GM19463 (cell line): Measurements from ENCODE around the gene CORIN.
"Not testable (repeated sequence)": the region's sequence is repeated elsewhere in the genome, so short reads cannot be mapped to it uniquely, and the experiment has no call there.

ENCODE experiments used
- ATAC-seq: cut with Tn5 transposase; IDR thresholded peaks from one replicate; pipeline ENCODE4 v1.9.1; 2021; ENCODE audit warnings: mild to moderate bottlenecking, moderate library complexity; ENCODE audit not compliant: unreplicated experiment

The CORIN gene

DNA sequence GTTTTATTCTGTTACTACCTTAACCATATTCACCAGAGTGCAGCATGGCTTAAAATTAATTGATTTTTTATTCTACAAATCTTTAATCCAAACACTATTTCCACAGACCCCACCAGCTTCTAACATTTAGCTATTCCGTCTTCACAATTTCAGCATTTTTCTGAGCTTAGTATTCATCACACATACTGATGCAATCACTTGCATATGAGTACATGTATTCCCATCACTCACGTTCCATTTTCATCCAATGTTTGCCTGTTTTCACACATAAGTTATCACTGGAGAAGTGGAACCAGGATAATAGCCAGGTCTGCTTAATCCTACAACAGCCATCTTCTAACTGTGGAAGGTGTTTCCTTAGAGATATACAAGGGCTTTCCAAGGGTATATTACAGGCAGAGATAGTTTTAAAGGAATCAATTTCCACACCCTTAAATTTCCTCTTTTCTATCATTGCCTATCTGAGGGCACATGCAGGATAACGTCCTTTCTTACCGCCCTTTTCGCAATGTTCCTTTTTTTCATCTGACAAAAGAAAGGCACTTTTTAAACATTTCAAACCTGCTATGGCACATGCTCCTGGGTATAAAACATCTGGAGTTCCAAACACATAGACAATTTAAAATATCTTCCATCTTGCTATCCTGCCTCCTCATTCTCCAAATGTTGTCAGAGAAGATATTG is 115.8 kb downstream of the CORIN start:
- no peak for ATAC-seq

DNA sequence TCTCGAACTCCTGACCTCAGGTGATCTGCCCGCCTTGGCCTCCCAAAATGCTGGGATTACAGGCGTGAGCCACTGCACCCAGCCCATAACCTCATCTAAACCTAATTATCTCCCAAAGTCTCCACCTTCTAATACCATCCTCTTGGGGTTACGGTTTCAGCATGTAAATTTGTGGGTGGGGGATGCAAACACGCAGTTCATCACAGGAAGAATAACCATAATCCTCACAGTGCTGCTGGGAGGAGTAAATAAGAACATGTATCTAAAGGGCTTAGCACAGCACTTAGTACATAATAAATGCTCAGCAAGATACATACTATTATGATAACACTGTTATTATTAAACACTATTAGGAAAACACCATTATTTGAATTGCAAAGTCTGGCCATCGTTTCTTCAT is 116.4 kb downstream of the CORIN start:
- ATAC-seq = no peak

DNA sequence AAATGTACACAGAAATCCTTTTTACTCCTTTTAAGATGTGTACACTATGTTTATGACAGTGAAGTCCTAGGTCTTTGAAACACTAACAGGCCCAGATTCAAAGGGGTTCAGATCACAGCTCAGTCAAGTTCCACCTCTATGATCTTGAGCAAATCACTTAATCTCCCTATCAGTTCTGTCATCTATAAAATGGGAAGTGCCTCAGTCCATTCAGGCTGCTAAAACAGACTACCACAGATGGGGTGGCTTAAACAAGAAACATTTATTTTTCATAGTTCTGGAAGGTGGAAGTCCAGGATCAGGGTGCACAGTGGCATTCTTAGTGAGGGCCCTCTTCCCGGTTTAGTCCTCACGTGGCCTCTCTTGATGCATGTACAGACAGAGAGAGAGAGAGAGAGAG is 117.1 kb downstream of the CORIN start:
- no peak for ATAC-seq

DNA sequence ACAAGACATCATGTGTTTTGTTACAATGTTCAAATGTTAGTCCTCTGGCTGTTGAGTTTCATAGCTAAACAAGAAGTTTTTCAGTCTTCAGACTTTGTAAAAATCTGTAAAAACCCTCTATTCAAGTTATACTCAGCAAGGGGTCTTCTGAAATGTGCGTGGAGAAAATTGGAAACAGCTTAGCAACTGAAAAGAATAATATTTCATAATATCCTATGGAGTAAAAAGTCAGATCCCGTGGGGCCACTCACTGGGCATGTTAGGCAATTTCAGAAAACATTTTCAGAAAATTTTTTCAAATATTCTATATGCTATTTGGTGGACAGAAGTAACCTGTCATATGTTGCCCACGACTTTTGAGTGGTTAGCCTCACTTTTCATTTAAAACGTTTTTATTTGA is 118.3 kb downstream of the CORIN start:
- ATAC-seq = no peak

DNA sequence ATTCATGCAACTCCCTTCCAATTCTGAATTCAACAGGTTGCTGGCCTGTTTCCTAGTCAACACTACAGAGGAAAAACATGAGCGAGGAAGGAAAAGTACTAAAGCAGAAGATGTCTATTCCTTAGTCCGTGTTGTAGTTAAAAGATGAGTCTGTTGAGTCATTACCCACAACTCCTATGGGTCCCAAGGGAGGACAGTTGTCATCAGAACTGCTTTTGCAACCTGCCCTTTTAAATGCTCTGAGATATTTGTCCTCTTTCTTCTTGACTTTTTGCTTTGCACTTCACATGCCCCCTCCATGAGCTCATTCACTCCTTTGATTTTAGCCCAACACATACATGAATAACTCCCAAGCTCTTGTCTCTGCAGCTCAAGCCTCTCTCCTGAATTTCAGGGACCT is 119.2 kb downstream of the CORIN start:
- no peak for ATAC-seq

DNA sequence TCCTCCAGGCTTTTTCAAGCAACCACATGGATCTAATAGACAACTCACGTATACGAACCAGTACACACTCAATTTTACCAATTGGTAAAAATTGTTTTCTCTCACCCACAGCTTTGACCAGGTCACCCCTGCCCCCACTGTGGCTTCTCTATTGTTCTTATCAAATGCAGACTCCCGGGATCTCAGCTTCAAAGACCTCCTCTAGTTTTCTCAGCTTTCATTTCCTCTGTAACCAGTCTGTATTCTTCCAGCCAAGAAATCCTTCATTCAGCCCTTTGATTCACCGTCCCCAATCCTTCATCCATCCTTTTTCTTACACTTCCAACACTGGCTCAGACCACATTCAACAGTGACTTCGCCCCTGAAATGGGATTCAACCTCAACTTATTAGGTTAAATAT is 120.7 kb downstream of the CORIN start:
- no peak for ATAC-seq

DNA sequence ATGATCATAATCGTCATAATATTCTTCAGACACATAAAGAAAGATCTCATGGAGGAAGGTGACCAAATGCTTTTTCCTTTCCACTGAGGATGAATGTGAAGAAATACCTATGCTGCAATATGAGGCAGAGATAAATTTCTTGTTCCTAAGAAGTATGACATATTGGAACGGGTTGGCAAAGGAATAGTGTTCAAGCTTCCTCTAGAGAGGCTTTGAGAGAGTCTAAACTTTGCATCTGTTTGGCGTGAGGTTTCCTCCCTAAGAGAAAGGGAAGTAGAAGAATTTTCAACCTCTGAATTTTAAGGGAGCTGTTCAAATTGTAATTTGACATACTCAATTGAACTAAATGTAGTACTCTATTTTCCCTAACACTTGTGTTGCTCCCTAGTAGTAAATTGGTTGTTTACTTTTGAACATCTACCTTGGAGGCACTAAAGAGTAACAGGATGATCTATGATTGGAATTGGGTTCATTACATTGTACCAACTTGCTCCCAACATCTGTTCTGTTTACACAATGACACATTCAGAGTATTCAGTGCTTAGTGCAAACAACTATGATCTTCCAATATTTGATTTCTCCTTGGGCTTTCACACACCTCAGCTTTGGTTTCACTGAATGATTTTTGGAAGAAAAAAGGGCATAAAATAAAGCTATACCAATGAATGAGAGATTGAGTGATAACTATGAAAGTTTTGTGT is 122.0 kb downstream of the CORIN start:
- no peak for ATAC-seq

DNA sequence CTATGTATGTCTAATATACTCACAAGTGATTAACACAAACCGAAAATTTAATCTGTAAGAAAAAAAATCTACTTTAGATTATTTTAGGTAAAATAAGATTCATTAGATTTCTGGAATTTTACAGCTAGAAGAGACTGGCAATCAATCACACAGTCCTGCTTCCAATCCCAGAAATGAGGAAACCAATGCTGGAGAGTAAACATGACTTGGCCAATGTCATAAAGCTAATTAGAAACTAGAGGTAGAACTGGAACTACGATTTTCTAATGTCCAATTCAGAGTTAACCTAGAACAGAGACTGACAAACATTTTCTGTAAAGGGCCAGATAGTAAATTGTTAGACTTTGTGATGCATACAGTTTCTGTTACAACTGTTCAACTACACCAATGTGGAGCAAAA is 123.6 kb downstream of the CORIN start:
- ATAC-seq = no peak

DNA sequence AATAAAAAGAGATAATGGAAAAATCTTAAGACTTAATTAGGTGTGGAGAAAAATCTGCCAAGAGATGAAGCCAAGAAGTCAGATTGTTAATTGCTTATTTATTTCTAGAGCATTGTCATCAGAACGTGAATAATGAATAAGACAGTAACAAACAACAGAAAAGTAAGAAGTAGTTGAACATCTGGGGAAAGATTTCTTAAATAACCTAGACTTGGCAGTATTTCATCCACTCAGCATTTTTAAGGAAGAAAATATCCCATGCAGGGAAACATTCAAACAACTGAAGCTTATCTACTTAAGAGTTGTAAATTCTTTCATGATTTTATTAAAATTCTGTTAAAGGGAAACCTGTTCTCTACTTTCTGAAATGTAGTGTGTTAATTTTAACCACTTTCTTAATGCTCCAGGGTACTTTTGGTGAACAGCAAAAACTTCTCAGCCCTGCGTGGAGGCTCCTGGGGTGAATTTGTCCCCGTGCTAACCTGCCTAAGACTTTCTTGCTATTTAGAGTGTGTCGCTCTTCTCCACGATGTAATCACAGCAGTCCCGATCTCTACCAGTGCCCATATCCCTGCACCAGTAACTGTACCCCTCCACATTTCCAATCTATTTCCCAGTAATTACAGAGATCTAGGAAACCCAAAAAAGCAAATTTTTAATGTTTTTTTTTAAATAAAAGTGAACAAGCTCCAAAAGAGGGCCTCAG is 124.6 kb downstream of the CORIN start:
- ATAC-seq = no peak

DNA sequence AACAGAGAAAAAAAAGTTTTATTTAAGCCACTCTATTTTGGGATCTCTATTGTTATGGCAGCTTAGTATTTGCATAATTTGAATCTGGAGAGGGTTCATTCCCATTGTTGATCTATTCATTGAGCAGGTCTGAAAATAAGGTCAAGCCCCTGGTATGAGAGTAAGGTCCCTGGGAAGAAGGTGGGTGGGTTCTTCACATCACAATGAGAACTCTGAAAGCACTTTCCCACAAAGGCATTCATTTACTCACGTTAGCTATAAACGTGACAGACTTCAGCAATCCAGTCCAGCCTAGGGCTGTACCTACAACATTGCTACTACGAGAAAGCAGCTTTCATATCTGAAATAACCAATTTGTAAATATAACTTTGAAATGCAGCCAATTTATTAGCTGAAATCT is 126.2 kb downstream of the CORIN start:
- ATAC-seq = no peak

DNA sequence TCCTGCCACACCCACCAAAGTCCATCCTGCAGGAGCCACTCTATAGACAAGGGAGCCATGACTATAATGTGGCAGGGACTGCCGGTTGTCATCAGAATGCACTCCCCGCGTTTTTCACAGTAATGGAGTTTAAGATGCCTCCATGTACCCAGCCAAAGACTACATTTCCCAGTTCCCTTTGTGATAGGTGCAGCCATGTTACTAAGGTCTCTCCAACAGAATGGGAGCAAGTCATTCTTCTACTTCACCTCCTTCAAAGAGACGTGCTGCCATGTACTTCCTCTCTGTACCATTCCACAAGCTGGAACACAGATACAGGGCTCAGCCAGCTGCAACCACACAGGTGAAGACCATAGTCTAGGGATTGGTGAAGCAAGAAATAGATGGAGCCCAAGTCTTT is 126.7 kb downstream of the CORIN start:
- no peak for ATAC-seq

DNA sequence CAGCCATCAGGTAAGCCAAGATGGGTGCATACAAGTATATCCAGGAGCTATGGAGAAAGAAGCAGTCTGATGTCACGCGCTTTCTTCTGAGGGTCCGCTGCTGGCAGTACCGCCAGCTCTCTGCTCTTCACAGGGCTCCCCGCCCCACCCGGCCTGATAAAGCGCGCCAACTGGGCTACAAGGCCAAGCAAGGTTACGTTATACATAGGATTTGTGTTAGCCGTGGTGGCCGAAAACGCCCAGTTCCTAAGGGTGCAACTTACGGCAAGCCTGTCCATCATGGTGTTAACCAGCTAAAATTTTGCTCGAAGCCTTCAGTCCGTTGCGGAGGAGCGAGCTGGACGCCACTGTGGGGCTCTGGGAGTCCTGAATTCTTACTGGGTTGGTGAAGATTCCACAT is 131.5 kb downstream of the CORIN start:
- ATAC-seq = not testable (repeated sequence)

DNA sequence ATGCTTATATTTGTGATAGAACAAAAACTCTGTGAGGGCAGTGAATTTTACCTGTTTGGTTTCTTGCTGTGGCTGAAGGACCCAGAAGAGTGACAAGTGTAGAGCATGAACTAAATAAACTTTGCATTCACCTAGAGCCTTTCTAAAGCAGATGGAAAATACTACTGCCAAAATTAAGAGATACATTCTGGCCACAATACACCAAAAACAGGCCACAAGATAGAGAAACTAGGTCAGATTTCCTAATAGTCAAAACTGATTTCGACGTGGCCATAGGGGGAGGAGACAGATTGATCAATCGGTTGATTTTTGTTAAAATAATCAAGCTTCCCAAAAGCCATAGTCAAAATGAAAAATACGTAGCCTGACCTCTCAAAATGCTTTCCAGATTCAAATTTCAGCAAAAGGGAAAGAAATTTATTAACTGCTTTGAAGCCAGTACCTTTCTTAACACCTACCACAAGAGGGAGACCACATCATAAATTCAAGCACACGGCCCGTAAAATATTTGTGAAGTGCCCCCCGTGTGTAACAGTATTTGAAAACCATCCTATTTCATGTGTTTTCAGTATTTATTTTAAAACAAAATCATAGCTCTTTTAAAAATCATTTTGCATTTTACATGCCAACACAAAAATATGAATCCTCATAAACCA is 132.4 kb downstream of the CORIN start:
- no peak for ATAC-seq

DNA sequence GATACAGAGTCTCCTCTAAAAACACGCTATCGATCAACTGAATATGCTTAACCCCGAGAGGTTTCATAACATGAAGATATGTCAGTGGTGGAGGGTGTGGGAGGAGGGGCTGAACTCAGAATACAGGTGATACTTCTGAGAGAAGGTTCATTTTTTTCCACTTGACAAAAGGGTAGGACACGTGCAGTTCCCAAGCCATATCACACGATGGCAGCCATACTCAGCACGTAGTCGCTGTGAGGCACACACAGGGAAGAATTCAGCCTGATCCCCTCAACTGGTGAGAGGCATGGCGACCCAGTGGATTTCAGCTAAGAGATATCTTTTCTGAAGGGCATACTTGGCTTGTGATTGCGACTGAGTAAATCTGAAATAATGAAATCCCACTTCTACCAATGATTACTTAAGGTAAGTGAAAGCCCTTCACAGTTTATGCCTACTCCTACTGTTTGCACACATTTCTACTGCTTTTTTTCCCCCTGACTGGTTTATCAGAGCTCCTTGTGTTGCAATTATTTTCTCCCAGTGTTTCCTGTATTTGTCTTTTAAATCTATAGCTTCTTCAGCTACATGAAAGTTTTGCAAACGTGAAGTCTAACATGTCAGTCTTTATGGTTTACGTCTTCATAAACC is 133.1 kb downstream of the CORIN start:
- ATAC-seq = no peak

DNA sequence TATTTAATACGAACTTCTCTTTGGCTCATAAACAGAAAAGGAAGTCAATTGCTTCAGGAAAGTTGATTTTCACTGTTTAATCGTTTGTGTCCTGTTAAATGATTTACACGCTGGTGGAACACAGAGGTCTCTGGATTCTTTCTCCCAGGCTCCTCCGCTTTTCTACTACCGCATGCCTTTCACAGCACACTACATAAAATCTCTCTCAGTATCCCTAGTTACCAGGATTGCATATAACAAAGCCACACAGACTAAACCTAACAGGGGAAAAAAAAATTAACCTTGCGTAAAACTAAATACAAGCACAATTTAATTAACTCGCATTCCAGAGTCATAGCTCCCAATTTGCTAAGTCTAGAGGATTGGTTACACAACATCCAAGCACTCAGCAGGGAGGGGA is 133.9 kb downstream of the CORIN start:
- ATAC-seq = no peak

DNA sequence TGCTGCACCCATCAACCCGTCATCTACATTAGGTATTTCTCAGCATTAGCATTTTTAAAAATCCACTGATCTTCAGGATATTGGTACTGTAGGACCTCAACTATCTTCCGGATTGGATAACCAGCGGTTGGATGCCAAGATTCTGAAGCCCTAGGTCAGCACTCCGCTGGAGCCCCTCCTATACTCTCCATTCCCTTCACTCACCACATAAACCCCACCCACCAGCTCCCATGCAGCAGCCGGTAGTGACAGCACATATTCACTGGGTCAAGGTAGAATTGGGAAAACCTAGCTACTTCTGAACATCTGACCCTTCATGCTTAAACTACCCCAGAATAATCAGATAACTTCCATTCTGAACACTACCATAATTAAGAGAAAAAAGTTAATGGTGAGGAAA is 134.9 kb downstream of the CORIN start:
- ATAC-seq = no peak

DNA sequence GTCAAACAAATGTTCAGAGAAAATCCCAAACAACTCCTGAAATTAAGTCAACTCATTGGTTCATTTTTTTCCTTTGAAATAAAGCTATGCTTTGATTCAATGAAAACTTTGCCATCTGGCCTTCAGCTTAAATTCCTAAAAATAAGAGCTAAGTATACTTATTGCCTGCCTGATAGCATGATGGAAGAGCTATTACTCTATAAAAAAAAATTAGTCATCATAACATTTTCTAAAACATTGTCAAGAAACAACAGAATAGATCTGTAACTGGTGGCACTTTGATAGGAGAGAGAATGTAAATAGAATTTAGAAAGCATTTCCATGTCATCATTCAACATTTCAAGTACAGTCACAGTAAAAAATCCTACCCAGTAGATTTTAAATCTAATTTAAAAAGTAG is 136.6 kb downstream of the CORIN start:
- ATAC-seq = no peak

DNA sequence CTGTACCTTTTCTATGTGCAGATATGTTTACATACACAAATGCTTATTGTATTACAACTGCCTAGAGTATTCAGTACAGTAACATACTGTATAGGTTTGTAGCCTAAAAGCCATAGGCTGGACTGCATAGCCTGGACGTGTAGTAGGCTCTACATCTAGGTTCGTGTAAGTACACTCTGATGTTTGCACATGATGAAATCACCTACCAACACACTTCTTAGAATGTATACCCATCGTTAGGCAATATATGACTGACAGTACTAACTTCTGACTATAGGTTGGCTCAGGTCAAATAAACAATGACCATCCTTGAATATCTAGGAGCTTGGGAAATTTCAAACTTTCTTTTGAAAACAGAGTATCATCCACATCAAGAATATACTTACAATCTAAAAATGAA is 139.0 kb downstream of the CORIN start:
- no peak for ATAC-seq

DNA sequence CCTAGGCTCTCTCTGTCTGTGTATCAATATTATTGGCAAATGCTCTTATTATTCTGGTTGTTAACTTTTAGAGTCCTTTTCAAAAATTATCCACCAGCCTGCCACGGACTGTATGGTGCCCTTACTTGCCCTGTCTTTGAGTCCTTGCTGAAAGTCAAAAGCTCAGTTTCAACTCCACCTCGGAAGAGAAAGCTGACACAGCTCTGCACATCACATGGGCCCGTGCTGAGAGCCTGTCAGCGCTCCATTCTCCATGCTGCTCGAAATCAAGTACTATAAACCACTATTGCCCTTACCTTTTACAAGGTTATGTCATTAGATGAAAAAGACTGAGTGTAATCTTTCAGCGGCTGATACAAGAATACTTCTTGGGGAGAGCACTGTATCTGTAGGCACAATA is 141.0 kb downstream of the CORIN start:
- ATAC-seq = no peak

DNA sequence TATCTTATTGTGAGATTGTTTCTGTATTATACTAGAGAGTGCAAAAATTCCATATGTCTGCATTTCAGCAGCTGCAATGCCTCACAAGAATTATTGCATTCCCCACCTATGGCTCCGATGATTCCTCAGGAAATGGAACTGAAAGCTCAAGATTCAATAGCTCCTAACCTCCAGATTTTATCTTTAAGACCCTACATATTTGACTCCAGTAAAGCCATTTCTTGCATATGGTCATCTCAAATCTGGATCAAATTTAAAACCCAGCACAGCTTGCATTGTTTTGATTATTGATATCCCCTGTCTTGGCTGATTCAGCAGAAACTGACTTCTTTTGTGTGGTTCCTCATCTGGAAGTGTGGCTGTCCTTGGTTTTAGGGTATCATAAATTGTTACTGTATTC is 142.6 kb downstream of the CORIN start:
- ATAC-seq = no peak

DNA sequence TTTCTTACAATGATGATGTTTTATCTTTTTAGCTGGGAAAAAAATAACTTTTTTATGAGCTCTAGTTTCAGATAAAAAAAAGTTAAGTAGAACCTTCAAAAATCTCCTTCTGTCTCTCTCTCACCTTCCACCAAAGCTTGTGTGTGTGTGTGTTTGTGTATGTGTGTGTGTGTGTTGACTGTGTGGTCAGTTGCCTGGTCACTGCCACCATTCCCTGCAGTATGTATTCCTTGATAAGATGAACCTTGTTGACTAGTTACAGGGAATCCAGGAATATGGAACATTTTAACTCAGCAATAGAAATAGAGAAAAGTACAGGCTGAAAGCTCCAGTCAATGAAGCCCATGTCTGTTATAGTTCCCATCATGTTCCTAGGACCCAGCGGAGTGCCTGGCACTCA is 143.5 kb downstream of the CORIN start:
- ATAC-seq = no peak
